ENCODE results near the gene GLIS2.

The GLIS2 gene

DNA sequence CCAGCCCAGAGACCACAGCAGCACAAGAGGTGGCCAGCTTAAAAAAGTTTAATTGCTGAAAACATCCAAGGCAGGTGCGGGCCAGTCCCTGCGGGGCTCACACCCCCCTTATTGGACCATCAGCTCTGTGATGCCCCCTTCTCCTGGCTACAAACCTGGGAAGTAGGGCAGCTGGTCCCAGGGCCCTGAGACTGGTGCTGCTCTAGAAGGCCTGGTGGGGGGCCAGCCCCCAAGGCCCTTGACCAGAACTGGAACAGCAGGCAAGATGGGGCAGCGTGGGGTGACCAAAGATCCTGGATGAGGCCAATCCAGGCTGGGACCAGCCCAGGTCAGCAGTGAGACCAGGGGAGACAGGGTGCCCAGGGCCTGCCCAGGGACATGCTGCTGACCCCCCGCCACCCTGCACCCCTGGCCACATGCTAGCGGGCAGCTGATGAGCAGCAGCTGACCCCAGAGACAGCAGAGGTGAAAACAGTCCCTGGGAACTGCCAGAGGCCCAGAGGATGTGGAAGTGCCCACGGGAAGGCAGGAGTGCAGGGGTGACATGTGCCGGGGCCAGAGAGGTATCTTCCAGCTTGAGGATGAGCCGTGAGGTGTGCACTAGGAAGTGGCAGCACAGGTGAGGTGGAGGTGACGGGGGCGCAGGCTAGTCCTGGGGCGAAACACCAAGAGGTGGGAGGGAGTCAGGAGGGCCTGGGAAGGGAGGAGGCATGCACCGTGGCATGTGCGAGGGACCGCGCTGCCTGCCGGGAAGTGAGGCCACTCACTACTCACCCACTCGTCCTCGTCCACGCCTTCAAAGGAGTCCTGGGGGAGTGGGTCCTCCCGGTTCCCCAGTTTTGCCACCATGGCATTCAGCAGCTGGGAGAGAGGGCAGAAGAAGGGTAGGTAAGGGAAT is 38.9 kb downstream of the GLIS2 start:
- no peak for DNase-seq

DNA sequence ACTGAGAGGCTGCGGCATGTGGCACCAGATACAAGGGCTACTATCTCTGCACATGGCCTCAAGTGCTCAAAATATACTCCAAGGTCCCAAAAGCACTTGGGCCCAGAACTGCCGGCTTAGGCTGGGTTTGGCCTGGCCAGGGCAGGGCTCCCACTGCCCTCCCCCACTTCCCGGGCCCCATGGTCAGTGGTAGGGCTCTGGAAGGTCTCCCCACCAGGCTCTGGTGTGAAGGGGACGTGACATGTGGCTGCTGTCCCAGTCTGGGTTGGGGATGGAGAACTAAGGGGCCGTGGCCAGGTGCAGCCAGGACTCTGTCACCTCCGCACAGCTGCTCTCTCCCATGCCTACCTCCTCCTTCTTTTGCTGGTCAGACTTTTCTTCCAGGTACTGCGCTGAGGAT is 41.0 kb downstream of the GLIS2 start:
- DNase-seq, result no peak

DNA sequence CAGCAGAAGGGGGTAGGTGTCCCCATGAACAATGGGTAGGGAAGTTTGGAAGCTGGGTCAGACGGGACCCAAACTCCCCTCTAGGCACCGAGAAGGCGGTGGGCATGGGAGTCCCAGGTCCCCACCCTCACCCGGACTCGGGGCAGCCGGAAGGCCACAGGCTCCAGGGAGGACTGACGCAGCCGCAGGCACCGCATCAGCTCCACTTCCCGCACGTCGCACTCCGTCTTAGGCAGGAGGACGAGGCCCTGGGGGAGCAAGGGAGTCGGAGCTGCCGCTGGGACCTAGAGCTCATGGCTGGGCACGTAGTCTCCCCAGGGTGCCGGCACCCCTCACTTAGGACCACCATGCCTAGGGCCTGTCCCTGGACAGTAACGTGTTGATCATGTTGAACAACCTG is 42.4 kb downstream of the GLIS2 start:
- DNase-seq, result no peak

DNA sequence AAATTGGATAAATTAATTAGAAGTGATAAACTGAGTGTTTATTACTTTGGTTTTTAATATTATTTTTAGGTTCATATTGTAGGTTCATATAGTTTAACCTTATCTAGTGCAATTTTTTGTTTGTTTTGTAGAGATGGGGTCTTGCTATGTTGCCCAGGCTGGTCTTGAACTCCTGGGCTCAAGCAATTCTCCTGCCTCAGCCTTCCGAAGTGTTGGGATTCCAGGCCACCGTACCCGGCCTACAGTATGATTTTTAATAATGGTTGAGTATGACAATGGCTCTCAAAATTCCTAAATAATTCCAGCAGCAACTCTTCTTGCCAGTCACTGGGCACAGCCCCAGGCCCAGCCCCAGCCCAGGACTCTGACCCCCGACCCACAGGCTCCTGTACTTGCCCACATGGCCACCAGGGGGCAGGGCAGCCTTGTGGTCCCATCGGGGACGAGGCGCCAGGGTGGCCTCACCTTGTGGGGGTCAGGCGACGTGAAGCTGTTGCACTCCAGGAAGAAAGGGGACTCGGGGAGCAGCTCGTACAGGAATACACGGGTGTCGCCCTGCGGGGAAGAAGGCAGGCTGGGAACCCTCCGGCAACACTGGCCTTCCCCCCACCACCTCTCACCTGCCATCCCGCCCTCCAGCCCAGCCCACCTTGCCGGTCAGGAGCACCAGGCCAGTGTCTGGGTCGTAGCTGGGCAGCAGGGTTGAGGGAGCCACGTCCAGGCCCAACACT is 43.1 kb downstream of the GLIS2 start:
- no peak for DNase-seq

DNA sequence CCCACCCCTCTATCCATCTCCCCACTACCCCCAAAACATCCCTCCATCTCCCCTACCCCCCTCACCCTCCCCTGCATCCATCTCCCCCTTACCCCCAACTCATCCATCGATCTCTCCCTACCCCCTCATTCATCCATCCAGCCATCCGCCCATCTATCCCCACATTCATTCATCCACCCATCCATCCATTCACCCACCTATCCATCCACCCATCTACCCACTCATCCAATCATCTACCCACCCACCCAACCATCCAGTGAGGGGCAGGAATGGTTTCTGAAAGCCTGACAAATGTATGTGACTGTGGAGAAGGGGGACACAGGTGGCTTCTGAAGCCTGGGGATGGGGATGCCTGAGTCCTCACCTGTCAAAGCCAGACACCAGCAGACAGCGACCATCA is 44.0 kb downstream of the GLIS2 start:
- no peak for DNase-seq

DNA sequence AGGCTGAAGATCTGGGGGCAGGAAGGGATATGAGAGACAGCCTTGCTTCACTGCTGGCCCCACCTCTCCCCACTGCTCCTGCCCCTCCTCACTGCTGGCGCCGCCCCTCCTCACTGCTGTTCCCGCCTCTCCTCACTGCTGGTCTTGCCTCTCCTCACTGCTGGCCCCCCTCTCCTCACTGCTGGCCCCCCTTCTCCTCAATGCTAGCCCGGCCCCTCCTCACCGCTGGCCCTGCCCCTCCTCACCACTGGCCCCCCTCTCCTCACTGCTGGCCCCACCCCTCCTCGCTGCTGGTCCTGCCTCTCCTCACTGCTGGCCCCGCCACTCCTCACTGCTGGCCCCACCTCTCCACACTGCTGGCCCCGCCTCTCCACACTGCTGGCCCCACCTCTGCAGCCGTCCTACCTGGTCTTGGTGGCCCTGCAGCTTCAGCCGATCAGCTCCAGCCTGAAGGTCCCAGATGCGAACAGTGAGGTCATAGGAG is 44.7 kb downstream of the GLIS2 start:
- peak; percentile 41 for DNase-seq

DNA sequence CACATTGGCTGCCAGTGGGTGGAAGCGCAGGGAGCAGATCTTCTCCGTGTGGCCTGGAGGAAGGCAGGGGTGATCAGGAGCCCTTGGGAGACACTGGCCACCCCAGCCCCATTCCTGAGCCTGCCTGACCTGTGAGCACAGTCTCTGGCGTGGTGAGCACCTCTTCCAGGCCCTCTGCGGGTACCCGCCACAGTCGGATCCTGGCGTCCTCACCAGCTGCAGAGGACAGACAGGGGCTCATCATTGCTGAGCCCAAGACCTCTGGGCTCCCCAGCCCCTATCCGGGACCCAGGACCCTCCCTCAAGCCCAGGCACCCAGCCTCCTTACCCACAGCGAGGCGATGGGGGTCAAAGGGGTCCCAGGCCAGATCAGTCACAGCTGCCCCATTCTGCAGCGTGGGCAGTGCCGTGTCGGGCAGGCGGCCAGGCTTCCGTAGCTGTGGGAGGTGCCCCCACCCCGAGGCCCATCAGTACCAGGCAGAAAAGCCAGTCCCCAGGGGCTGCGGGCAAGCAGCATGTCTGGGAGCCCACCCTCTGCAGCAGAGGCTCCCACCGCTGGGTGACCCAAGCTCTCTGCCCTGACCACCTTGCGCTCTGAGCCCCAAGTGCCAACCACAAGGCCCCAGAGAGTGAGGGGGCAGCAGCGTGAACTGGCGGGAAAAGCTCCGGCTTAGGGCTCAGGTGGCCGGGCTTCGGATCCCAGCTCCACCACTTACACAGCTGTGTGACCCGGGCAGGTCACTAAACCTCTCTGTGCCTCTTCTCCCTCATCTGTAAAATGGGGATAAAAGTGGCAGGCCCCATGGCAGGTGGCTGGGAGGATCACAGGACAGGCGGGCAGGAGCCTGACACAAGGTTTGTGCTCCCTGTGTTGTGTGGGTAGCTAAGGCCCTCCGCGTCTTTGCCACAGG is 45.4 kb downstream of the GLIS2 start:
- no peak for DNase-seq

DNA sequence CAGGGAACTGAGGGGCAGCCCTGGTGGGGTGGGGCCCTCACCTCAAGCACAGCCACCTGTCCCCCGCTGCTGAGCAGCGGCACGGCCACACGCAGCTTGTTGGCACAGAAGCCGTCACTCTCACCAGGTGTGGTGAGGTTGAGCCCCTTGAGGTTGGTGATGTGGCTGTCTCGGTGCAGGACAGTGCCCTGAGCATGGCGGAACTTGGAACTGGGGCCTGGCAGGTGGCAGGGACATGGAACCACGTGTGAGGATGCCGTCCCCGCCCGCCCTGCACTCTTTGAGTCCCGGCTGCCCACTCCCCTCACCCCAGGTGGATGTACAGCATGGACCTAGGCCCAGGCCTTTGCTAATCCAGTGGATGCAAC is 46.1 kb downstream of the GLIS2 start:
- no peak for DNase-seq

DNA sequence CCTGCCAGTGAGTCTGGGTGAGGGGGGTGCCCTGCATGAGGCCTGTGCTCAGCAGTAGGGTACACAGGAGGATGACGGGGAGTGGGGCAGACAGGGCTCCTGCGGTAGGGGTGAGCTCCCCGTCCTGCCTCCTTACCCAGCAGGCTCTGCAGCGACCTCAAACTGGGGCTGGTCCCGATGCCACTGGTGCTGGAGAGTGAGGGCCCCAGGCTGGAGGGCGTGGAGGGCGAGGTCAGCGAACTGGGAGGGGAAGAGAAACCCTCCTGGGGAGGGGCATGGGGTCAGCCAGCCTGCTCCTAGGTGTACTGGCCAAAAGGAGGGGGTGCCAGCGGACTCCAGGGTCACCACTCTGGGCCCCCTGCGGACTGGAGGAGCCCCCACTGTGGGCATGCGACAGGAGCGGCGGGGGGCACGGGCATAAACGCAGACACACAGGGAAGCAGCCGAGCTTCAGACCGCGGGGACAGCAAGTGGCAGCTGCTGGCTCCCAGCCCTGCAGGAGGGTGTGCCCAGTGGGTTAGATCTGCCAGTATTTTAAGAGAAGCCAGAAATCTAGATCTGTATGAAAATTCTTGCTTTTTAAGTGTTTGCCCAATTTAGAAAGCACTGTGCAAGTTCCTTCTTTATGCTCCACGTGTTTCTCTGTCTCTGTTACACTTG is 46.7 kb downstream of the GLIS2 start:
- no peak for DNase-seq

DNA sequence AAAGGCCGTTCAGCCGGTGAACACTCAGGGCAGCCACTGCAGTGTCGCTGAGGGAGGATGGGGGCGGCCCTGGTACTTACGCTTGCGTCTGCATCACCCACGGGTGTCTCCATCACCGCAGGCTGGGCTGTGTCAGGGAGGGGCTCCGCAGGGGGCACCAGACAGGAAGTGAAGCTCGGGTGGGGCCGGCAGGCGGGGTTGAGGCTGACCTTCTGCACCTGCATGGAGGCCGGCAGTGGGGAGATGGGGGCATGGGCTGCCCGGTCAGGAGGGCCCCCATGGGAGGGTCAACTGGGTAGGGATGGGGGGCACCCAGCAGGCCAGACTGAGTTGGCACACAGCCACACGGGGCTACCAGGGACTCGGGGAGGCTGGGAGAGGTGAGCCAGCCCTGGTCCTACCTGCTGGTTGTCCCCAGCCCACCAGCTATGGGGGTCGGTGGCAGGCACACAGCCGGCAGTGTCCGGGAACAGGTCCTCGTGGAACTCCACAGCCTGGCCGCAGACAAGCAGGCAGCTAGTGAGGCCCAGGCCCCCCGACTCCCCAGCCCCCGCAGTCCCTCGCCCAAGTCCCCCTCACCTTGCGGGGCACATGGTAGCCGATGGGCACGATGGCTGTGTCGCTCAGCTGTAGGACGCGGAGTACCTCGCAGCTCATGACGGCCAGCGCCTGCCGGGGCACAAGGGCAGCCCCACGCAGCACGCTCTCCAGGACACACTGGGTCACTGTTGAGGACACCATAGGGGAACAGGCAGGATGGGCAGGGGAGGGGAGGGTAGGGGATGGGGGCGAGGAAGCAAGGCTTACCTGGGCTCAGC is 48.5 kb downstream of the GLIS2 start:
- DNase-seq, result no peak

DNA sequence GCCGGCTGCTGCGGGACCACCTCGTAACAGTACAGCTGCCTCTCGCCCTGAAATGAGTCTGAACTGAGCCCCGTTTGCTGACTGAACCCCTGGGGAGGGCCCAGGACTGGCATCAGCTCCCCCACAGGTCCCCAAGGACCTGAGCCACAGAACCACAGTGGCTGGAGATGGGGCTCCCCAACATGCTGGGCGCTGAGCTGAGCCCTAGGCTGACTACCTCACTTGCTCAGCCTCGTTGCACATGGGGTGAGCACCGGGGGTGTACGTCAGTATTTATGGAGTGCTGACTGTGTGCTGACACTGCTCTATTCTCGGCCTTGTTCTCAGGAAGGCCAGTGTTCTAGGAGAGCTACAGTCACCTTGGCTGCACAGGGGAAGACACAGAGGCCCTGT is 49.1 kb downstream of the GLIS2 start:
- no peak for DNase-seq

DNA sequence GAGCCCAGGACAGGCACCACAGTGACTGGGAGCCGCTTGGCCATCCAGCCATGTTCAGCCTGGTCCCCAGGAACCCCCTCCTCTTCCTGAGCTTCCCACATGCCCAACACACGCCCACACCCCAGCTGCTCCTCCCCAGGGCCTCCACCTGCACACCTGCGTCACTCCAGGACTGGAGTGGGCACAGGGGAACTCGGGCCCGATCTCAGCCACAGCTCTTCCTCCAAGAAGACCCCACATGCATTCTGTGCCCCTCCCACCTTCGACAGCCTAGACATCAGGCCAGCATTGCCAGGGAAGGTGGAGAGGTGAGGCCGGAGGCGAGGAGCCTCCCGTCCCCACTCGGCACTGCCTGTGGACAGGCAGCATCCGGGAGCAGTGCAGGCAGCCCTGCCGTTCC is 49.7 kb downstream of the GLIS2 start:
- no peak for DNase-seq

DNA sequence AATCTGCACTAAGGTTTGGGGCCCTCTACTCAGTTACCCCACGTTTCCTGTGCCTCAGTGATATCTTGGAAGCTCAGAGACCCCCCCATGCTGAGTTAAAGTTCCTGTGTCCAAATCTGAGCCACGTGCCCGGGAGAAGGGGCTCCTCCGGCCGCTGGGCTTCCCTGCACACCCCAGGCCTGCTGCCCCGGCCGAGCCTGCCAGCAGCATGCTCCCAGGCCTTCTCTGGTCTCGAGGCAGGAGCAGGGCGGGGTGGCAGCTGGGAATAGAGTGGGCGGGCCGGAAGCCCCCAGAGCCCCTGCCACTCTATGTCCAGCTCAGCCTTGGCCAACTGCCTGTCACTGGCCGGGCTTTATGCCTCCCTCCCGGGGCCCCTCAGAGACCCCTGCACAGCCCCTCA is 50.1 kb downstream of the GLIS2 start:
- no peak for DNase-seq

DNA sequence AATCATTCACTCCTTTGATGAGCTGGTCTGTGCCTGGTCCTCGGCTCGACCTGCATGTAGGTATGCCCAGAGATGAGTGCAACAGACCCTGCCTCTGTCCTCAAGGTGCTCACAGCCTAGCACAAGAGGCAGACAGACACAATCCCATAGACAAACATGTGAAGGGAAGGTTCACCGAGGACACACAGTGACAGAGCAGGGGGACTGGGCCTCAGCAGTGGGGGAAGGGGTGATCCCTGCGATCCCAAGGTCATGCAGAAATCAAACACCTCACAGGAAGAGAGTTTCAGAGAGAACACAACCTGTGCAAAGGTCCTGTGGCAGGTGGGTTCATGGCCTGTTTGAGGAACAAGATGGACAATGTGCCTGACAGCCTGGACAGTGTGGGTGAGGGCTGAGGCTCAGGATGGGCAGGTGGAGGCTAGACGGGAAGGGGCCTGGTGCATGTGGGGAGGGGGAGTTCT is 51.6 kb downstream of the GLIS2 start:
- DNase-seq, result no peak

DNA sequence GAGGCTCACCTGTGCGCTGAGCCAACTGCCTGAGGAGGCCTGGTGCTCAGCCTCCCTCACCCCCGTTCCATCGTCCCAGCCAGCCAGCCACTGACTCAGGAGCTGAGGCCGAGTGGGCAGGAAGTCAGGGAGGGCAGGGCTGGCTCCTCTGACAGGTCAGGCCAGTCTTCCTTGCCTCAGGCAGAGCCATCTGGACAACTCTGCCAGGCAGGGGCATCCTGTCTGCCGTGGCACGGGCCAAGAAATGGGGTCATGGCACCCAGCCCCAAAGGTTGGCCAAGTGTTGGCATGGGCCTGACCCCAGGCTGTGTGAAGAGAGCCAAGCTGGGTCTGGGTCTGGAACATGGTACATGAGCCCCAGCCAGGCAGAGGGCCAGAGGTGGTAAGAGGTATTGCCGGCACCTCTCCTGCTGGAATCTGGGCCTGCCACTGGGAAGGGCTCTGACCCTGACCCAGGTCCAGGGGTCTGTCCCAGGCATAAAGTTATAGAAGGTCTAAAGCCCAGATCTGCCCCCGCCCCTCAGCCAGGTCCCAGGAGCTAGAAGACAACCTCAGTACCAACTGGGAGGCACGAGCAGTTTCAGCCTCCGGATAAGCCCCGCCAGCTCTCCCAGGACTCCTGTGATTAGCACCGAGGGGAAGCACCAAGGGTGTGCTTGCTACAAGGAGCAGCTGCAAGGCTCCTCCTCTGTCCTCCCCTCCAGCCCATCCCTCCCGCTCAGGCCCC is 53.3 kb downstream of the GLIS2 start:
- DNase-seq, result peak; percentile 86

DNA sequence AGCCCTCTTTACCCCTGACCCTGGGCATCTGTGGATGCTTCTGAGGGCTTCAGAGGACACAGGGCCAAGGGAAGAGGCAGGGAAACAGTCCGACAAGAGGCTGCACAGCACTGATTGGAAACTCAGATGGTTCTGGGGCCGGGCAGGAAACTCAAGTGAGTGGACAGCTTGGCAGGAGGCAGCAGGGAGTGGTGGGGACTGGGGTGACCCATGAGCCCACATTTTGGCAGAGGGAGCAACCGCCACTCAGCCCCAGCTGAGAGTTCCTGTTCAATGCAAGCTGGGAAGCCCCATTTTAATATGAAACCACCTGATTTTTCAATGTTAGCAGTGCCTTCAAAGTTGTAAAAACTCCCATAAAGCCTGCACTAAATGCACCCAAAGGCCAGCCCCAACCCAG is 54.3 kb downstream of the GLIS2 start:
- DNase-seq, result no peak

DNA sequence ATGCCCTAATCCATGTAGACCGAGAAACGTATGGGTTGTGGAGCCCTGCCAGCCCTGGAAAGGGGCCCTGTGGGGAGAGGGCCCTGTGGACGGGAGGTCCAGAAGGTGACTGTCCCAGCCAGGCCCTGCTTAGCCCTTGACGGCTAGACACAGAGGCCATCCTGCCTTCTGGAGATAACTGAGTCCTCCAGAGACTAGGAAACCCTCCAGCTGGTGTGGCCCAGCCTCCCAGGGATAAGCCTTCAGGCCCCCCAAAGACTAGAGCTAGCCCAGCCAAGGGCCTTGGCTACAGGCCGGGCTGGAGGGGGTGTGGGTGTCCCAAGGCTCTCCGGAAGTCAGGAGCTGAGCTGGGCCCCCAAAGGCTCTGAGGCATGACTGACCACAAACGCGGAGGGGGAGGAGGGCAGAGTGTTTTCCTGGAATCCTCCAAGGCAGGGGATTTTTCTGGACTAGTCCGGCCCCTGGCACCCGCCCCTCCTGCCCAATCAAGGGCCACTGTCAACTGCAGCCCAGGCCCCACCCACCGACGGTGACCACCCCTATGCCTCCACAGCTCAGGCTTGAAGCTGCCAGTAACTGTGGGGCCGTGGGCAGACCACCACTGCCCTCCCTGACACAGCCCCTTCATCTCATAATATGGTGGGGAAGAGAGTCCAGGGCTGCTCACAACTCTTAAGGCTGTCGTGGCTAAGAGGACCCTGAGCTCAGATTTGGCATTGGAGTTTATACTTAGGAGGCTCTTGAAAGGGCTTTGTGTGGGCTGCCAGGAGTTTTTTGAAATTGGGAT is 54.9 kb downstream of the GLIS2 start:
- peak; percentile 94 for DNase-seq

DNA sequence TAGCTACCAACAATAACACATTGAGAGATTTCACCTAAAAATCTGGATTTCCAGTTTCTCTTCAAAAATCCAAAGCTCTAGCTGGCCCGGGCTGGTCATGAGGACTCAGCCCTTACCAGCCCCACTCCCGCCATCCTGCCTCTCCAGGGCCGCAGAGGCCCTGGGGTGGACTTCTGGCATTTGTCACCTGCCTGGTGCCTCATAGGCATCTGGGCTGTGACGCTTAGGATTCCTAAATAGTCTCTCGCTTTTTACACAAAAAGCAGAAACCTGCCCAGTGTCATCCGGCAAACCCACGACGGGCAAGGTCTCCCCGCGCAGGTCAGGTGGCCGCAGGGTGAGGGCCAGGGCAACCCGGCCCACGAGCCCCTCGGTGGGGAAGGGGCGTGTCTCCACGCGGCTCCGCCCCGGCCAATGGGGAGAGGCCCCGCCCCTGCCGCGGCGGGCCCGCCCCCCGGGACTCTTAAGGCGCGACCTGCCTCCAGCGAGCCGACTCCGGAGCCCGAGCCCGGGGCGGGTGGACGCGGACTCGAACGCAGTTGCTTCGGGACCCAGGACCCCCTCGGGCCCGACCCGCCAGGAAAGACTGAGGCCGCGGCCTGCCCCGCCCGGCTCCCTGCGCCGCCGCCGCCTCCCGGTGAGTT is 55.6 kb downstream of the GLIS2 start, which contains the start of gene VASN:
Gene VASN, plus strand, starts transcription at position 492 of the 644 bp plus-strand sequence. CDS start 9,030 bp downstream, outside the sequence.
- DNase-seq, result peak; percentile 78

DNA sequence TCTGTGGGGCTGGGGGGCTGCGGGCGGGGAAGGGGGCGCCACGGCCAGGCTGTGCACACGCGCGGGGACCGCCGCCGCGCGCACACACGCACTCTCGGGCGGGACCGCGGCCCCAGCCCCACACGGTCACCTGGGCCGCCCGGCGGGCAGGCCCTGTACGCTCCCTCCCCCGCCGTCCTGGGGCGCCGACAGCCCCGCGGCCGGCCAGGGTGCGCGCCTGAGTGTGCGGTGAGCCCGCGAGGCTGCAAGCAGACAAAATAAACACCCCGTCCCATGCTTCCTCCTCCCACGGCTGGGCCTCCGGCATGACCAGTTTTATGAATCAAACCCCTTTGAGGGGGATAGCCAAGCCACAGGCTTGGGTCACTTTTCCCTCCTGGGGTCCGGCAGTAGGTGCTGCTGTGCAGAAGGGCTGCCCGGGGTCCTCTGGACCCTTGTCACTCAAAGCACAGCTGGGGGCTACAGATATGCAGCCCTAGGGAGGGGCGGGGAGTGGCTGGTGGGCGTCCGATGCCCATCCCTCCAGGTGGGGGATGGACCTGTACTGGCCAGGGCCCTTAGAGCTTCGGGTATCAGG is 56.2 kb downstream of the GLIS2 start:
- DNase-seq, result no peak

All from NCI-H226 (cell line).